HCT116 (cell line): ENCODE data around the gene TAGLN.

Experiments used
- POLR2AphosphoS5 ChIP-seq: IDR thresholded peaks from 2 replicates; pipeline ENCODE4 v1.6.1; 2011; ENCODE audit warnings: mild to moderate bottlenecking, low read depth, low read length, moderate library complexity
- YY1 ChIP-seq: IDR thresholded peaks from 2 replicates; pipeline ENCODE4 v1.6.1; 2011; ENCODE audit warnings: low read length, low read depth, moderate library complexity, mild to moderate bottlenecking; ENCODE audit not compliant: insufficient replicate concordance; ENCODE audit errors: extremely low read depth

DNA sequence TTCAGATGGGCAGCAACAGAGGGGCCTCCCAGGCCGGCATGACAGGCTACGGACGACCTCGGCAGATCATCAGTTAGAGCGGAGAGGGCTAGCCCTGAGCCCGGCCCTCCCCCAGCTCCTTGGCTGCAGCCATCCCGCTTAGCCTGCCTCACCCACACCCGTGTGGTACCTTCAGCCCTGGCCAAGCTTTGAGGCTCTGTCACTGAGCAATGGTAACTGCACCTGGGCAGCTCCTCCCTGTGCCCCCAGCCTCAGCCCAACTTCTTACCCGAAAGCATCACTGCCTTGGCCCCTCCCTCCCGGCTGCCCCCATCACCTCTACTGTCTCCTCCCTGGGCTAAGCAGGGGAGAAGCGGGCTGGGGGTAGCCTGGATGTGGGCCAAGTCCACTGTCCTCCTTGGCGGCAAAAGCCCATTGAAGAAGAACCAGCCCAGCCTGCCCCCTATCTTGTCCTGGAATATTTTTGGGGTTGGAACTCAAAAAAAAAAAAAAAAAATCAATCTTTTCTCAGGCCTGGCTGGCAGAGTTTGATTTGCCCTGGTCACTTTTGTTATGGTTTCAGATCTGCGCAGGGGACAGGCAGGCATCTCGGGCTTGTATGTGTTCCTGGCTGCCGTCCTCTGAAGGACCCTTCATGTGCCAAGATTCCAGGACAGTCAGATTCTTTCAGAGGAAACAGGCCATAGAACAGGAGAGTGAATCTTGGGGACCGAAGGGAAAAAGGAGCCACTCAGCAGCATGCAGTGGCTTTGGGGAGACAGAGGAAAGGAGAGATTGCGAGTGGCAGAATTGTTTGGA, 5.3 kb downstream of the TAGLN start:
- no peak for TF ChIP-seq YY1
- TF ChIP-seq POLR2AphosphoS5, result no peak
